ENCODE data around the gene CTBP1.

The CTBP1 gene

DNA sequence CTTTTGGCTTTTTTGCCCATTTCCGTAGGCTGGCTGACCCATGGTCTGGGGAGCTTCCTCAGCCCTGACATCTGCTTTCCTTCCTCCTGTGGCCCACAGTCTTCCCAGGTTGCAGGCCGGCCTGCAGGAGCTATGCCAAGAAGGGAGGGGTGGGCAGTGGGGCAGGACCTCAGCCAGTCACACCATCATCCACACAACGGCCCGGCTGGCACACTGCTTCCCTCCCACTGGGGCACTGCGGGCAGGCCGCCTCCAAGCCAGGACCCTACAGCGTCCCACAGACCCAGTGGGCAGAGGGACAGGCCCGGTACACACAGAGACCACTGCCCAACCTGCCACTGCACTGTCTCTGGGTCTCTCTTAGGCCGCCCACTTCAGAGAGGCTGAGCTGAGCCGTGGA, 38.0 kb downstream of the CTBP1 start:
- no peak for DNase-seq (ENCODE audit: low read depth in 2 of 2)

GRCh38 chr4:1210241-1210841, 38.6 kb downstream of the CTBP1 start:
- no peak for DNase-seq (ENCODE audit: low read depth in 2 of 2)

GRCh38 chr4:1209821-1210220, 39.1 kb downstream of the CTBP1 start:
- no peak for DNase-seq (ENCODE audit: low read depth in 2 of 2)

GRCh38 chr4:1208970-1209704, 39.8 kb downstream of the CTBP1 start:
- no peak for DNase-seq (ENCODE audit: low read depth in 2 of 2)

- no peak for DNase-seq (ENCODE audit: low read depth in 2 of 2)
Measured at GRCh38 chr4:1208266-1208961, 40.5 kb downstream of the CTBP1 start.

GRCh38 chr4:1207603-1208265, 41.2 kb downstream of the CTBP1 start:
- DNase-seq (ENCODE audit: low read depth in 2 of 2): no peak

DNA sequence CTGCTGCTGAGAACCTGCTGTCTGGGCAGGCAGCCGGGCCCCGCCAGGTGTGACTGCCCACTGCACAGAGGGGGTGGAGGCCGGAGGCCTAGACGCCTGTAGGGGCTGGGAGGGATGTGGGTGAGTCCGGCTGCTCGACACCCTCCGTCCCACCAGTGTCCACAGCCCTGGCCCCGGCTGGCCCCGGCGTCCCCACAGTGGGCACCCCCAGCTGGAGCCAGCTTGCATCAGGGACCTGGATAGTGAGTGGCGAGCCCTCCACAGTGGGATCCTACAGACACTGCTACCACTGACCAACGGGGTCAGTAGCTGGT, 41.8 kb downstream of the CTBP1 start:
- no peak for DNase-seq (ENCODE audit: low read depth in 2 of 2)

DNA sequence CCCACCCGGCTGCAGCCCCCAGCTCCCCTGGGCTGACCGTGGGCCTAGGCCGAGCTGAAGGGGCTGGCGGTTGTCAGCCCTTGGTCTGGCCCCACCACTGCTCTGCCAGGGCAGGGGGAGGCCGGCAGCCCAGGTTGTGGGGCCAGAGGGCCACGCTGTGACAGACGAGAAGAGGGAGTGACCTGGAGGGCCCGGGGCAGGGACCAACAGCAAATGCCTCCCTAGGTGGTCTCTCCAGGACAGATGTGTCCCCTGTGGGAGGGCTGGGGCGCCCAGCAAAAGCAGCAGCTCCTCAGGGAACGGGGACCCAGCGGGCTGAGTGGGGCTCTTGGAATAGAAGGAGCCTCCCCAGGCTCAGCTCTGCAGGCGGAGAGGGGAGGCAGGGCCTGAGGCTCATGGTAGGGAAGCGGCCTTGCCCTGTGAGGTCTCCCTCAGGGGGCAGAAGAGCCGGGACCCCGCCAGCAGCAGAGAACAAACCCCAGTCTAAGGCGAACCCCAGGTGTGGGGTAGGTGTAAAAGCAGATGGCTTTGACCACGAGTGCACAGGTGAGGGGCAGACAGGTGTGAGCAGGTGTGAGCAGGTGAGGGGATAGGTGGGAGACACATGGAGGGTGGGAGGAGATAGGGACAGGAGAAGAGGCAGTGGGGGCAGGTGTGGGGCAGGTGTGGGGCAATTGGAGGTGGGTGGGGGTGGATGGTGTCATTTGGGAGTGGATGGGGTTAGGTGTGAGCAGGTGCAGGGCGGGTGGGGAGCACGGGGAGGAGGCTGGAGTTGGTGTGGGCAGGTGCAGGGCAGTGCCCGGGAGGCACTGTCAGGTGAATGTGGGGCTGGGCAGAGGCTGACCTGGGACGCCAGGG, 42.4 kb downstream of the CTBP1 start:
- DNase-seq (ENCODE audit: low read depth in 2 of 2): no peak

DNA sequence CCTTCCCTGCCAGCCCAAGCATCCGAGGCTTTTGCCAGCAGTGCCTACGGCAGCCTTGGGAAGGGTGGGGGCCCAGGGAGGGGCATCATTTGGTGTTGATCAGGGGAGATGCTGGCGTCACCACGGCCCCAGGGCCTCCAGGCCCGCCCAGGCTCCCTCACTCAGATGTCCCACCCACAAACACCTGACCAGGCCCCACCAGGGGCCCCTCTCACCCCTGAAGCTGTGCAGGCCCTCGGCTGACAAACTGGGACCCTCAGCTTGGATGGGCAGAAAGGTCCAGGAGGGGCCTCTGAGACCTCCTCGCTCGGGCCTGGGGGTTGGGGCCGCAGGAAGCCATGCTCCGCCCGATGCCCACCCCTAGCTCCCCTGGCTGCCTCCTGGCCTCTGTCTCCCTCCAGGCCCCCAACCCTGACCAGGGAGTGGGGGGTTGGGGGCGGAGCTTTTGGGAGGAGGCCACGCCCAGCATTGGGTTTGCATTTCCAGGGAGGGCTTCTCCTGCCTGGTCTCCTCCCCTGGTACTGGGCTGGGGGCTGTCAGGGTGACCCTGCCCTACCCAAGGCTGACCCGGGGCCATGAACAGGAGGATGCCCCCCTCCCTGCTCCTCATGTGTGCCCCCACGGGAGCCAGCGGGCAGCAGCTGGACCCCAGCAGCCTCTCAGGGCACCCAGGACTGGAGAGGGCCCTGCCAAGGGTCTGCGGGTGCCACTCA, 43.2 kb downstream of the CTBP1 start:
- no peak for DNase-seq (ENCODE audit: low read depth in 2 of 2)

- no peak for DNase-seq (ENCODE audit: low read depth in 2 of 2)
Measured at GRCh38 chr4:1204828-1205585, 43.9 kb downstream of the CTBP1 start.

DNA sequence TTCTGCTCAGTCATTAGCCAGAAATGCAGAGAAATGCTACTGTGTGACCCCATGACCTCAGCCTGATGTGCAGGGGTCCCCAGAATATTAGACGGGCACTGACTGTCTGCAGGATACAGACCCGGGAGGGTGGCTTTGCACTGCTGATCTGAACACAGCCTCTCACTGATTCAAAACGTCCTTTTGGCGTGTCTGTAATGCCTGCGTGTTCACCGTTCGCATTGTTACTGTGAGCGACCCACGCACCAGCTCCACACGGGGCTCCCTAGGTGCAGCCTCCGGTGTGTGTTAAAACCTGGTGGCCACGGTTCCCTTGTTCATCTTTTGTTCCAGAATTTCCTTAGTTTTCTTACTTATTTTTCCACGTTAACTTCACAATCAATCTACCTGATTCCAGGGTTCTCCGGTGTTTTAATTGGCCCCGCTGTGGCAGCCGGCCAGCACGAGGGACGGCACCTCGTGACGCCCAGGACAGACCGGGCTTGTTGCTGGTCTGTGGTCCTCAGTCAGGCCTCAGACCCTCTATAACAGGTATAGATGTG, 44.6 kb downstream of the CTBP1 start:
- DNase-seq (ENCODE audit: low read depth in 2 of 2): no peak

DNA sequence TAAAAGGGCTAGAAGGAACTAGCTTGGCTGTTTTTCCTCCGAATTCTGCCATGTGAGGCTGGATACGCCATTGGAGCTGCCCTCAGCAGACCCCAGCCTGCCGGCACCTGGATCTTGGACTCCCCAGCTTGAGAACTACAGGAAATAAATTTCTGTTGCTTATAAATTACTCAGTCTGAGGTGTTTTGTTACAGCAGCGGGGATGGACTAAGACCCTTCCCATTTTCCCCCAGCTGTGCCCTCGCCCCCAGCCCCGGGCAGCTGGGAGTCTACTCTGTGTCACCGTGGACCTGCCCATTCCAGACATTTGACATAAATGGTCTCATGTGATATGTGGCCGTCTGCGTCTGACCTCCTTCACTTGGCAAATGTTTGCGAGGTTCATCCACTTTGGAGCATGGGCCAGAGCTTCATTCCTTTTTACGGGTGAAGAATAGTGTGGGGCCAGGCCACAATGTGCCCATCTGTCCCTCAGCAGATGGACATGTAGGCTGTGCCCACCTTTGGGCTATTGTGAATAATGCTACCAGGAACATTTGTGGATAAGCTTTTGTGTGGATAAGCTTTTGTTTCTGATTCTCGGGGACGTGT, 45.8 kb downstream of the CTBP1 start:
- DNase-seq (ENCODE audit: low read depth in 2 of 2): no peak

GRCh38 chr4:1202526-1203011, 46.4 kb downstream of the CTBP1 start:
- DNase-seq (ENCODE audit: low read depth in 2 of 2): no peak

GRCh38 chr4:1201851-1202525, 46.9 kb downstream of the CTBP1 start:
- peak; percentile 60 to 64 for DNase-seq (ENCODE audit: low read depth in 2 of 2)

- DNase-seq (ENCODE audit: low read depth in 2 of 2): no peak
Measured at GRCh38 chr4:1200425-1201035, 48.4 kb downstream of the CTBP1 start.

- DNase-seq (ENCODE audit: low read depth in 2 of 2): no peak
Measured at GRCh38 chr4:1199556-1200331, 49.2 kb downstream of the CTBP1 start.

DNA sequence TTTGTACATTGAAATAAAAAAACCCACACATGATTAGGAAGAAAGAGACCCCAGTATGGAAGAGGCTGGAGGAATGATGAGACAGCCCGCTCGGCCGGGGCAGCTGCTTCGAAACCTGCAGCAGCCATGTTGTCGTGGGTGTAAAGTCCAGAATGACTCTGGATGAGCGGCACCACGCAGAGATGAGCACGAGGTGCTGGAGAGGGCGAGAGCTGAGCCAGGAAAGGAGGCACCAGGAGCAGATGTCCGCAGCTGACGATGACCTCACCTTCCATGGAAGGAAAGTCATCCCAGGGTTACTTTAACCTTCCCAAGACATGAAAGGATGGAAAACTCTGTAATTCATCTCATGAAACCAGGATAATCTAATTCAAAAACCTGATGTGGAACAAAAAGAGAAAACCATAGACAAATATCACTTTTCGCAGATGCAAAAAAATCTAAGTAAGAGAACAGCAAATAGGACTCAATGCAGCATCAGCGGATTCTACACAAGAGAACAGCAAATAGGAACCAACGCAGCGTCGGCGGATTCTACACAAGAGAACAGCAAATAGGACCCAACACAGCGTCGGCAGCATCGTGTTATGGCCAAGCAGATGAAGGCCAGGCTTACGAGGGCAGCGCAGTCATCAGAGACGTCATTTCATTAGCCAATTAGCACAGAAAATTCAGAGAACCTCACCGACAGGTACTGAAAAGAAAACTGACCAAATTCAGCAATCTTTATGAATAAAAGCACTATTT, 50.7 kb downstream of the CTBP1 start:
- DNase-seq (ENCODE audit: low read depth in 2 of 2): no peak

Measured in stimulated activated CD8-positive, alpha-beta memory T cell treated with anti-CD3 and anti-CD28 coated beads, Interleukin-15, amount 100 ng/mL, for 4 hours (primary cell).